Stimulated activated memory B cell treated with anti-CD40 and anti-IgM and Interleukin-4, amounts not matched to agents 10 μg/mL and 1 μg/mL and 100 μg/mL, for 72 hours (primary cell): Measurements from ENCODE around the gene FBXO45.
A peak's percentile ranks its signal among the peaks of the same experiment; 100 is the strongest.
"Not testable (repeated sequence)": the region's sequence is repeated elsewhere in the genome, so short reads cannot be mapped to it uniquely, and the experiment has no call there.

Source experiments
- ATAC-seq: fragments of 150-1000 bp; cut with Tn5 transposase; 2 replicates; pipeline ENCODE4 v1.10.0; 2021
- H3K27ac Mint-ChIP-seq: one replicate; pipeline ENCODE4 v1.8.0; 2022; ENCODE audit warnings: mild to moderate bottlenecking, mixed read lengths
- H3K27me3 Mint-ChIP-seq: one replicate; pipeline ENCODE4 v1.8.0; 2022; ENCODE audit warnings: mixed read lengths
- H3K36me3 Mint-ChIP-seq: one replicate; pipeline ENCODE4 v1.8.0; 2022; ENCODE audit warnings: mixed read lengths
- H3K4me1 Mint-ChIP-seq: one replicate; pipeline ENCODE4 v1.8.0; 2022; ENCODE audit warnings: mixed read lengths
- H3K4me3 Mint-ChIP-seq: one replicate; pipeline ENCODE4 v1.8.0; 2022; ENCODE audit warnings: mild to moderate bottlenecking, moderate library complexity, mixed read lengths
- H3K9me3 Mint-ChIP-seq: one replicate; pipeline ENCODE4 v1.8.0; 2022; ENCODE audit warnings: mixed read lengths

The FBXO45 gene

DNA sequence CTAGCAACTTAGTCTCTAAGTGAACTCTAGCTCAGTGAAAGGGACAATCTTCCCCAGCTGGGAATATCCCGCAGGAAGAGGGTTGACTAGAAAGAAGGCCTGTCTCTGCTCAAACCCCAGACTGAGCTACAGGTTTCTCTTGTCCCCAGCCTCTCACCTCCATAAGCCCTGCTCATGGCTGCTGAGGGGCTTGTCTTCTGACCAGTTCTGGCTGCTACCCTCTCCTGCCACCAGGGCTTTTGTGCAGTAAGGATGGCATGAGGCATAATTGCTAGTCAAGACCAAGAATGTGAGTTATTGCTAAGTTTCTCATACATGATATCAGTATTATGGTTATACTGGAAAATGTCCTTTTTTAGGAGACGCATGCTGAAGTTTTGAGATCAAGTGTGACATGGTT lies 21.4 kb upstream of the FBXO45 start:
- H3K36me3 Mint-ChIP-seq: peaks cover 4% of the 10 kb centered on the region
- H3K9me3 Mint-ChIP-seq: peaks cover 9% of the 10 kb centered on the region
- no peak for ATAC-seq
- no peaks in the 10 kb centered on the region for H3K4me1 Mint-ChIP-seq
- no peak overlapping the region for H3K4me3 Mint-ChIP-seq
- no peak overlapping the region for H3K27ac Mint-ChIP-seq
- H3K27me3 Mint-ChIP-seq: no peaks in the 10 kb centered on the region

GRCh38 chr3:196549312-196549711 lies 19.1 kb upstream of the FBXO45 start:
- H3K4me1 Mint-ChIP-seq, ATAC-seq, H3K9me3 Mint-ChIP-seq, H3K27me3 Mint-ChIP-seq, H3K27ac Mint-ChIP-seq, H3K4me3 Mint-ChIP-seq, H3K36me3 Mint-ChIP-seq: not testable (repeated sequence)

DNA sequence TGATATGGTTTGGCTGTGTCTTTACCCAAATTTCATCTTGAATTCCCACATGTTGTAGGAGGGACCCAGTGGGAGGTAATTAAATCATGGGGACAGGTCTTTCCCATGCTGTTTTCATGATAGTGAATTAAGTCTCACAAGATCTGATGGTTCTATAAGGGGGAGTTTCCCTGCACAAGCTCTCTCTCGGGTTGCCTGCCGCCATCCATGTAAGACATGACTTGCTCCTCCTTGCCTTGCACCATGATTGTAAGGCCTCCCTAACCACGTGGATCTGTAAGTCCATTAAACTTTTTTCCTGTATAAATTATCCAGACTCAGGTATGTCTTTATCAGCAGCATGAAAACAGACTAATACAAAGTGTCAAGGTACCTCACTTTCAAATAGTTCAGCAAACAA lies 18.3 kb upstream of the FBXO45 start:
- H3K36me3 Mint-ChIP-seq, H3K9me3 Mint-ChIP-seq, ATAC-seq, H3K27me3 Mint-ChIP-seq, H3K27ac Mint-ChIP-seq, H3K4me3 Mint-ChIP-seq: not testable (repeated sequence)
- H3K4me1 Mint-ChIP-seq: peaks cover 13% of the 10 kb centered on the region

DNA sequence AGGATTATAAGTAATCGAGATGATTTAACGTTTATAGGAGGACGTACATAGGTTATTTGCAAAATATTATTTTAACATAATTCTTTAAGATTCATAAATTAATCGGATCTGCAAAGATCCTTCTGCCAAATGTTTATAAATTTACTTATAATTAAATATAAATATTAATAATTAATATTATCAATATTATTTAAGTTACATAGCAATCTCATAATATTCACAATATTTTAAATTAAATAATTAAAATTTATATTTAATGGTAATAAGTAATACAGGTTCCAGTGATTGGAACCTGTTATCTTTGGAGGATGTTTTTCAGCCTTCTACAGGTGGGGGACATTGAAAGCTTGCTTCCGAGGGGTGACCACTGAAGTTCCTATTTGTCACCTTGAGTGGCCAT lies 16.2 kb upstream of the FBXO45 start:
- Mint-ChIP-seq H3K4me1 (peaks cover 24% of the 10 kb centered on the region), H3K9me3 (peaks cover 8% of the 10 kb centered on the region), H3K4me3 (no peak overlapping the region), H3K36me3 (peaks cover 13% of the 10 kb centered on the region), H3K27ac (no peak overlapping the region), H3K27me3 (no peaks in the 10 kb centered on the region)
- no peak for ATAC-seq

DNA sequence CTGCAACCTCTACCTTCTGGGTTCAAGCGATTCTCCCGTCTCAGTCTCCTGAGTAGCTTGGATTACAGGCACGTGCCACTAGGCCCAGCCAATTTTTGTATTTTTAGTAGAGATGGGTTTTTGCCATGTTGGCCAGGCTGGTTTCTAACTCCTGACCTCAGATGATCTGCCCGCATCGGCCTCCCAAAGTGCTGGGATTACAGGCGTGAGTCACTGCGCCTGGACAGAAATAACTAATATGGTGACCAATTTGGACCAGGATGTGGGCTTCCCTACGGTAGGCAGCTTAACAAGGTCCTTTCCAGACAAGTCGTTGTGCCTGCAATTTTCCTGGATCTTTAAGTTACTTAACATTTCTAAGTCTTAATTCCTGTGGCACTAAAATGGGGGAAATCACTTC lies 14.9 kb upstream of the FBXO45 start:
- Mint-ChIP-seq H3K36me3 (peaks cover 13% of the 10 kb centered on the region), H3K9me3 (peaks cover 2% of the 10 kb centered on the region), H3K27ac (no peak overlapping the region), H3K4me1 (peaks cover 24% of the 10 kb centered on the region), H3K27me3 (no peaks in the 10 kb centered on the region), H3K4me3 (no peak overlapping the region)
- no peak for ATAC-seq

- H3K4me3 Mint-ChIP-seq: no peak overlapping the region
- peaks cover 2% of the 10 kb centered on the region for H3K9me3 Mint-ChIP-seq
- peaks cover 16% of the 10 kb centered on the region for H3K36me3 Mint-ChIP-seq
- ATAC-seq: no peak
- peaks cover 24% of the 10 kb centered on the region for H3K4me1 Mint-ChIP-seq
- peak overlapping the region; percentile 76 for H3K27ac Mint-ChIP-seq
- no peaks in the 10 kb centered on the region for H3K27me3 Mint-ChIP-seq
These were observed 14.3 kb upstream of the FBXO45 start for GRCh38 chr3:196554205-196554604.

- Mint-ChIP-seq H3K4me3 (no peak overlapping the region), H3K9me3 (peaks cover under 1% of the 10 kb centered on the region), H3K4me1 (peaks cover 24% of the 10 kb centered on the region), H3K27me3 (no peaks in the 10 kb centered on the region), H3K27ac (no peak overlapping the region), H3K36me3 (peaks cover 16% of the 10 kb centered on the region)
- ATAC-seq: no peak
These were observed 13.2 kb upstream of the FBXO45 start for GRCh38 chr3:196555295-196555694.

DNA sequence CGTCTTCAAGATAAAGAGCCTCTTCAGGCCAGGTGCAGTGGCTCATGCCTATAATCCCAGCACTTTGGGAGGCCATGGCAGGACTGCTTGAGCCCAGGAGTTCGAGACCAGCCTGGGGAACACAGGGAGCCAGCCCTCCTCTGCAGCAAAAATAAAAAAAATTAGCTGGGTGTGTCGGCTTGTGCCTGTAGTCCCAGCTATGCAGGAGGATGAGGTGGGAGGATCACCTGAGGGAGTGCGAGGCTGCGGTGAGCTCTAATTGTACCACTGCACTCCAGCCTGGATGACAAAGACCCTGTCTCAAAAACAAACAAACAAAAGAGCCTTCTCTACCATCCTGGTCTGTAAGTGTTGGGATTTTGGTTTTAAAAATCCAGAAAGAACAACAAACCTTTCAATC lies 11.2 kb upstream of the FBXO45 start:
- H3K4me3 Mint-ChIP-seq: no peak overlapping the region
- no peaks in the 10 kb centered on the region for H3K9me3 Mint-ChIP-seq
- no peak for ATAC-seq
- H3K36me3 Mint-ChIP-seq: peaks cover 25% of the 10 kb centered on the region
- H3K27ac Mint-ChIP-seq: peak overlapping the region; percentile 65
- peaks cover 24% of the 10 kb centered on the region for H3K4me1 Mint-ChIP-seq
- no peaks in the 10 kb centered on the region for H3K27me3 Mint-ChIP-seq

DNA sequence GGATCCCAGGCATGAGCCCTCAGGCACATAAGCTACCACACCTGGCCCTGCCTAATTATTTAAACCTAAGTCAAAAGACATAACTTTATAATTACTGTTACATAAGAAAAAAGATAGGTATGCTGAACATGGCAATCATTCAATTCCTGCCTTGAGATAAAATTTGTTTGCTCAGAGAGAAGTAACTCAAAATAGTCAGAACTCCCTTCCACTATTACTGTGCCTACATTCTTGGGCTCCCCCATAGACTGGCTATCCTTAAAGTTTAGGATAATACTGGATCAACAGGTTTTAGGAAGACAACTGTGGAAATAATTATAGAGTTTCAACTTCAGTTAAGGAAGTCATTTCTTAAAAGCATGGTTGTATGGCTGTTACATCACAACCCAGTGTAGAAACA lies 10.0 kb upstream of the FBXO45 start:
- H3K27ac Mint-ChIP-seq: peak overlapping the region; percentile 36
- no peak overlapping the region for H3K4me3 Mint-ChIP-seq
- H3K9me3 Mint-ChIP-seq: no peaks in the 10 kb centered on the region
- H3K4me1 Mint-ChIP-seq: peaks cover 24% of the 10 kb centered on the region
- no peaks in the 10 kb centered on the region for H3K27me3 Mint-ChIP-seq
- H3K36me3 Mint-ChIP-seq: peaks cover 25% of the 10 kb centered on the region
- ATAC-seq: no peak

GRCh38 chr3:196559826-196560225 lies 8.6 kb upstream of the FBXO45 start:
- Mint-ChIP-seq H3K27me3 (no peaks in the 10 kb centered on the region), H3K36me3 (peaks cover 21% of the 10 kb centered on the region), H3K4me3 (no peak overlapping the region), H3K4me1 (peaks cover 14% of the 10 kb centered on the region), H3K9me3 (no peaks in the 10 kb centered on the region), H3K27ac (no peak overlapping the region)
- ATAC-seq: no peak

GRCh38 chr3:196563721-196564225 lies 4.7 kb upstream of the FBXO45 start:
- H3K36me3 Mint-ChIP-seq: peaks cover 16% of the 10 kb centered on the region
- no peaks in the 10 kb centered on the region for H3K9me3 Mint-ChIP-seq
- H3K4me1 Mint-ChIP-seq: peaks cover 8% of the 10 kb centered on the region
- no peaks in the 10 kb centered on the region for H3K27me3 Mint-ChIP-seq
- ATAC-seq: no peak
- H3K27ac Mint-ChIP-seq: no peak overlapping the region
- H3K4me3 Mint-ChIP-seq: no peak overlapping the region

DNA sequence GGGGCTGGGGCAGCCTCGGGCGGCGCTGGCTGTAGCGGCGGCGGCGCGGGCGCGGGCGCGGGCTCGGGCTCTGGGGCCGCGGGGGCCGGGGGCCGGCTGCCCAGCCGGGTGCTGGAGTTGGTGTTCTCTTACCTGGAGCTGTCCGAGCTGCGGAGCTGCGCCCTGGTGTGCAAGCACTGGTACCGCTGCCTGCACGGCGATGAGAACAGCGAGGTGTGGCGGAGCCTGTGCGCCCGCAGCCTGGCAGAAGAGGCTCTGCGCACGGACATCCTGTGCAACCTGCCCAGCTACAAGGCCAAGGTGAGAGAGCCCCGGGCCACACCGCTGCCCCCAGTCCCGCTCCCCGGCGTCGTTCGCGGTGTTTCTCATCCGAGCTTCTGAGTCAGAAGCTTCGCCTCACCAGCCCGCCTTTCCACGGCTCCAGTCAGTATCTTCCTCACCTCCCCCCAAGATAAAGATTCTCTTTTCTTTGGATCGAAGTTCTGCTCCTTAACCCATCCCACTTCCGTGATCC lies 600 bp downstream of the FBXO45 start:
- Mint-ChIP-seq H3K9me3 (no peaks in the 10 kb centered on the region), H3K4me3 (peak overlapping the region; percentile 84), H3K36me3 (no peaks in the 10 kb centered on the region), H3K27me3 (no peaks in the 10 kb centered on the region), H3K27ac (peak overlapping the region; percentile 87), H3K4me1 (peaks cover 22% of the 10 kb centered on the region)
- ATAC-seq: peak; percentile 72

GRCh38 chr3:196570332-196570731 lies 1.9 kb downstream of the FBXO45 start:
- H3K27me3 Mint-ChIP-seq, H3K36me3 Mint-ChIP-seq, ATAC-seq, H3K9me3 Mint-ChIP-seq, H3K27ac Mint-ChIP-seq: not testable (repeated sequence)
- peak overlapping the region; percentile 12 for H3K4me3 Mint-ChIP-seq
- H3K4me1 Mint-ChIP-seq: peaks cover 30% of the 10 kb centered on the region

- H3K4me1 Mint-ChIP-seq: peaks cover 24% of the 10 kb centered on the region
- no peak overlapping the region for H3K27ac Mint-ChIP-seq
- no peak overlapping the region for H3K4me3 Mint-ChIP-seq
- no peak for ATAC-seq
- H3K27me3 Mint-ChIP-seq: no peaks in the 10 kb centered on the region
- no peaks in the 10 kb centered on the region for H3K36me3 Mint-ChIP-seq
- no peaks in the 10 kb centered on the region for H3K9me3 Mint-ChIP-seq
These were observed 3.9 kb downstream of the FBXO45 start for GRCh38 chr3:196572389-196572788.

DNA sequence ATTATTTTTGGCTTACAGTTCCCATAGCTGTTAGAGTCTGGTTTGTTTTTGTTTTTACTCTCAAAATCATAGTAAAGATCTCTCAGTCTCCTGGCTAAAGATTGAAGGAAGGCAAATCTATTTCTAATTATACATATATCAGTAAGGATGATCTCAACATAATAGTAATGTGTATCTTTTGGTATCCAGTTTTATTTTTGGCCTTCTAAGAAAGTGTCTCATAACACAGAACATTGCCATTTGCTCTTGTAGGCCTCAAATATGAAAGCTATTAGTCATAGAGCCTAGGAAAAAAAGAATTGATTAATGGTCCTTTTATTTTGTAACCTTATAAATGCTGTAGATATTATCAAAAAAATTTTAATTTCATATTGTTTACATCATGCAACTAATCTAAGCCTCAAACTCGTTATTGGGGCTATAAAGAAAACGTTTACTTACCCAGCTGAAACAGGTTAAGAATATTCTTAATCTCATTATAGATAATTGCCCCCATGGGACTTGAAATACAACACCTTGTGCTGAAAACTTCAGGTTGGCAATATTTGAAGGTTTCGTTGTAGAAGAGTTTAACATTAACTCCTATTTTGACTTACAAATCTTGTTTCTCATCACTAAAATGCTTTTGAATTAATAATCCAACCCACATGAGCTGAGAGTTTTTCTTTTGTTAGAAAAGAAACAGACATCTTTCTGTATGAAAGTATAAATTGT lies 16.7 kb downstream of the FBXO45 start:
- Mint-ChIP-seq H3K27me3 (no peaks in the 10 kb centered on the region), H3K36me3 (peaks cover 41% of the 10 kb centered on the region), H3K27ac (no peak overlapping the region), H3K9me3 (no peaks in the 10 kb centered on the region), H3K4me3 (no peak overlapping the region), H3K4me1 (no peaks in the 10 kb centered on the region)
- ATAC-seq: no peak

- H3K9me3 Mint-ChIP-seq: no peaks in the 10 kb centered on the region
- H3K36me3 Mint-ChIP-seq: peaks cover 13% of the 10 kb centered on the region
- no peaks in the 10 kb centered on the region for H3K4me1 Mint-ChIP-seq
- peaks cover 8% of the 10 kb centered on the region for H3K27me3 Mint-ChIP-seq
- no peak for ATAC-seq
- no peak overlapping the region for H3K27ac Mint-ChIP-seq
- H3K4me3 Mint-ChIP-seq: no peak overlapping the region
These were observed 21.8 kb downstream of the FBXO45 start for GRCh38 chr3:196590279-196590678.
